Measurements from ENCODE around the gene CCDC34.

The CCDC34 gene

DNA sequence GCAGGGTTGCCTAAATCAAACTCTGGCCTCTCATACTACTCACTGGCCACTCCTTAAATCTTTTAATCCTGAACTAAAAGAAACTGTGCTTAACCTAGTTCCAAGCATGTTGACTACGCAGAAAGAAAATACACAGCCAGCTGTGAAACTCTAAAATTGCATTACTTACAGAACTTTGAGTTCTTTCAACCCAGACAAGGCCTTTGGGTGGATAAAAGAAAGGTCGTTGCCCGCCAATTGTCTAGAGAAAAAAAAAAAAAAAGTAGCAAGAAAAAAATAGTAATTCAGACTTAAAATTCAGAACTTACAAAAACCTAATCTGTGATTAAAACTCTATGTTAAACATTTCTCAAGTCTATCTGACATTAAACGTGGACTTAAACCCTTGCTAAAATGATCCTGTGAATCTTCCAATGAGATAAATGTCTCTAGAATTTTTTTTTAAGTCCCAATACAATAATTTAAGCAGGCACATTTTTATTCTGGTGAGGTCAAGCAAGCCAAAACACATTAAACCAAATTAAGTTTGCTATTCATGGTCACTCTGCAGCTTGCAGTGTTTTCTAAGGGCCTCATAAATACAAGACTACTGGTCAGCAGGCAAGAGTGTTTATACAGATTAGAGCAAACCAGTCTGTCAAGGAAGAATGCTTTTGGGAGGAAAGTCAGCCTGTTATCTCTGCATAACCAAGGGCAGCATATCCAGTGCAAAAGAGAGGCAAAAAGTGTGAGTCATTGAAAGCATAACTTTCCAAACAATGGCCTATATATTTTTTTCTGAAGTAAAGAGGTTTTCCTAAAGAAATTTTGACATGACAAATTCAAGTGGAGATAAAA lies 29.5 kb upstream of the CCDC34 start:
- peak; percentile 20 for DNase-seq (ENCODE audit: low read depth)

DNA sequence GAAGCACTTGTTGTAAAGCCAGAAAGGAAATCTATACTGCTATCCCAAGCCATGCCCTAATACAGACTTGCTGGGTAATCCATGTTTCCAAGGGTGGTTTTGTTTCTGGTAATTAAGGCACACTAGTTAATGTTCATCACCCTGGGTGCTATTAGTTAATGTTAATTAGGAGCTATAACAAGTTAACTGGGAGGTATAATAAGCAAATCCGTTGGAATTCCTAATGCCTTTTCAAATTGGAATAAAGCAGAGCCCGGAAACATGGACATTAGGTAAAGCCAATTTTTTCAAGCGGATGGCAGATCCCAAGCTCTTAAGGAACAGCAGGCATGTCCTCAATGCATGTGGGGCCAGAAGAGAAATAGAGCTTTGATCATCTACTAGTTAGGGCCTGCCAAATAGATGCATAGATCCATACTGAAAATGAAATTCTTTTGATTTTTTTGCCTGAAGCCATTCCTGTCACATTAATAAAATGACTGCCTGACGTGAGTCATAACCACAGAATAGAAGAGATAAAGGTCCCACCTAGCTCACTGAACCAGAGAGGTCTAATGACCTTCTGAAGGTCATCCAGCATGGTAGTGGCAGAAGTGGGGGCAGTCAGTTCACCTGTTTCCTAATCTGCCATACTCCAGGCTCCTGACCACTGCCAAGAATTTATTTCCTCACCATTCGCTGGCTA lies 28.5 kb upstream of the CCDC34 start:
- DNase-seq (ENCODE audit: low read depth) = no peak

DNA sequence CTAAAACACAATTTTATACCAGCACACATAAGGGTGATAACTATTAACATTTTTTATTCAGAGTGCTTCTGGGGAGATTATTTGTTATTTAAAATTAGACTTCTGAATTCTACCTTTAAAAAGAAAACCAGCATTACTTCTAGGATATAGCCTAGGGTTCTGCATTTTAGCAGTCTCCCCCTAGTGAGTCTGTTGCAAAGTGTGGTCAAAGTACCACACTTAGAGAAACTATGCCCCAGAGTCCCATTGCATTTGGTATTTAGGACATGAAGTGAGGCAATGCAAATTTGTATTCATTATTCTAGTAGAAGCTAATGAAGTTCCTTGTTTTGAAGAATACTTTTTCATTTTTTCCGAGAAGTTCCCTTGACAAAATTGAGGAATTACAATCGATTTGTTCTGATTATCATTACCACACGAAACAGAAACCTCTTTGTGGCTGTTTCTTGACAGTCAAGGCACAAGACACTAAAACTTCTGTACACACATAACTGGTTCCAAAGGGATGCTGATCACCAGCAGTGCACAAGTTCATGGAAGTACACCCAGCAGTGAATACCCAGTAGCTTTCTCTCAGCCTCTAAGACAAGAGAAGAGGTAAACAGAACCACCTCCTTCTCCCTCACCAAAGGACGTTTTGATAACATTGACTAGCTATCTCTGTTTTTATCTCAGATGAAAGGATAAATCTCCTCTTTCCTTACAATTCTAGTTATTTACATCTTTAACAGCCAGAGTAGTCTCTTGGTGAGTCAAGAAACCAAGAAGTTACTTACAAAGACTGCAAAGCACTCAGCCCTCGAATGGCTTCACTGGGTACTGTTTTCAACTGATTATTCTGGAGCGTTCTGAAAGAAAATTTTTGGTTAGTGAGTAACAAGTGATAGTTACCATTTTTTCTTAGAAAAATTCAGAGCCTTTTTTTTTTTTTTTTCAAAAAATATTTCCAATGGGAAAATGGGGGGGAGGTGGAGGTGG lies 27.6 kb upstream of the CCDC34 start:
- no peak for DNase-seq (ENCODE audit: low read depth)

DNA sequence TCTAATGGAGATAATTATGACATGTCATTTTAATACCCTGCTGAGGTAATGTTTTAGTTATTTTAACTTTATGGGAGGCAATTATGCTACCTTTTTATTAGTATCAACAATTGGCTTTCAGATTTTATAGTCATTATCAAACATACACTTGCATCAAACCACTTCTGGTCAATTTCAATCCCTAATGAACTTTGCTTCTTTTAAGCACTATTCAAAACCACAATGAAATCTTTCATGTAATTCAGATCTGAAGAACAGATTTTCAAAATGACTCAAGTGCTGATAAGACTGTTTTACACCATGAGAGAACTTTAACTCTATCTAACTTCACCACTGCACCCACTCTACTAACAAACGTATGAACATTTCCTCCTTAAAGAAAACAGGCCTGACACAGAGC lies 25.9 kb upstream of the CCDC34 start:
- DNase-seq (ENCODE audit: low read depth) = no peak

DNA sequence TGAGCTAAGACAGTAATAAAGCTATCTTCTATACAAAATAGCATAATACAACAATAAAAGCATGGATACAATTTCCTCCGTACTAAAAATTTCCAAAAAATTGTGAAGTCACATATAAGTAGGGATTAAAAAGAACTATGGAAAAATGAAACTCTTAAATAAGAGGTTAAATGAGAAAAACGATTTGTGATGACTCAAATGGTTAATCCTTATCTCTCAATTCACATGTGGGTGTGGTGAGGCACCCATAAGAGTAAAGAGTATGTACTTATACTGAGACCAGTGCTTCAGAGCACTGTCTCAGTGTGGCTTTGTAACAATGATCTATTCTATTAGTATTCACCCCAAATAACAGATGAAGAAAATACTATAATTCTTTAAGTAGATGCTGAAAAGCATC lies 25.0 kb upstream of the CCDC34 start:
- no peak for DNase-seq (ENCODE audit: low read depth)

DNA sequence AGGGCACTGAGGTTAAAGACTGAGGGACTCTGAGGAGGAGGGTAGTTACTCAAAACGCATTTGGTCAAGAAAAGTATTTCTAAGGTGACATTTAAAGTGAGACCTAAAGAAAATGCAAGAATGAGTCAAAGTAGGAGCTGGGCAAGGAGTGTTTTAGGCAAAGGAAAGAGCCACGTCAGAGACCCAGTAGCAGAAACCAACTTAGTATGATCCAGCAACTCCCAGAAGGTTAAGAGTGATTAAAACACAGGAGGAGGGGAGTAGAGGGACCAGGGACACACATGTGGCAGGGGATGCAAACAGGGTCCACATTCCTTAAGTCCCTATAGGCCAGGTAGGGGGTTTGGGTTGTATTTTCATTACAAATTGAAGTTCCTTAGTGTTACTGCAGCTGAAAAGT lies 24.3 kb upstream of the CCDC34 start:
- DNase-seq (ENCODE audit: low read depth) = no peak

DNA sequence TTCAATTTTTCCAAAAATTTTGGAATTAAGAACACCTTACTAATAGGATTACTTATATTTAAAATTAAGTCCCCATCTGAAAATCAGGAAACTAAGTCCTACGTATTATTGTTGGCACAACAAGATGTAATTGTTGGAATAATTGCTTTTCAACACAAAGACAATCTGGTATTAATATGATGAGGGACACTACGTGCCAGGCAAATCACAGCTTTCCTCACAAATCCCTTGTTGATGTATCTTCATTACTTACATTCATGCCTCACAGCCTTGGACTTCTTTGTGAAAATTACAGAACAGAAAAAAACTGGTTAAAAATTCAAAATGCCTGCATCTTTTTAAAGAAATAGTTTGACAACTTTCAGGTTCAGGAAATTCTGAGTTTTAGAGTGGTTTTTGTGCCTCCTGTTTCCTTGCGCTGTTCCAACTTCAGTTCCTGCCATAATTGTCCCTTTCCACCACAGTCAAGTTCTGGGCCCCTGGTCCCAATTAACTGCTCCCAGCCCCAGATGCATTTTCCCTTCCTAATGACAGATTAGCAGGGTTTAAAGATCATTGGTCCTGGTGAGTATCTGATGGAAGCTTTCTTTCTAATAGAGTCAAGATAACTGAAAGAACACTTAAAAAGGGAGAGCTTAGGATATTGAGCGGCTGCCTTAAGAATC lies 23.3 kb upstream of the CCDC34 start:
- DNase-seq (ENCODE audit: low read depth) = no peak

DNA sequence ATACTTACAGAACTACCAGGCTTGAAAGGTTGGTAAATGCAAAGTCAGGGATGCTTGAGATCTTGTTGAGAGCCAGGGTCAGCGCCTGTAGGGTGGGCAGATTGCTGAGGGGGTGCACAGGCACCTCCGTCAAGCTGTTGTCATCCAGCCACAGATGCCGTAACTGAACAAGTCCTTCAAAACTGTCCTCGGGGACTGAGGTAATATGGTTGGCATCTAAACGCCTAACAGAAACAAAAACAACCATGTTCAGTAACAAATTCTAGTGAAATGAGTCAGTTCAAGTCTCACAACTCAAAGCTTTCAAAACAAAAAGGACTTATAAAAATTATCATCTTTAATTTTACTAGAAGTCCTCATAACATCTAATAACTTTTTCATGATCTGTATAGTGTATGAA lies 22.2 kb upstream of the CCDC34 start:
- DNase-seq (ENCODE audit: low read depth) = peak; percentile 42

DNA sequence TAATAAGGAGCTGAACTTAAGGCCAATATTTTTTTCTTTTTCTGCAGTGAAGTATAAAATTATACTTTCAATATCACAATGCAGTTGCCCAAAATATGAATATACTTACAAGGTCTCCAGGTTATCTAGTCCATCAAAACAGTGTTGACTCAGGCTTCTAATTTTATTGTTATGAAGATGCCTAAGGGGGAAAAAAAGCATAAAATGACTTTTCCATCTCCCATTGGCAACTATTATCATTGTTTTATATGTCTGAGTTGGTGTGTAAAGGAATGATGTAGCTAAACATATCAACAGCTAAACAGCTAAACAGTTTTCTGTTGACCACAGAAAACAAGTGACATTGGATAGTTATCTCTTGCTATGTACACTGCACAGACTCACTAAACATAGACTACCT lies 21.2 kb upstream of the CCDC34 start:
- DNase-seq (ENCODE audit: low read depth) = no peak

DNA sequence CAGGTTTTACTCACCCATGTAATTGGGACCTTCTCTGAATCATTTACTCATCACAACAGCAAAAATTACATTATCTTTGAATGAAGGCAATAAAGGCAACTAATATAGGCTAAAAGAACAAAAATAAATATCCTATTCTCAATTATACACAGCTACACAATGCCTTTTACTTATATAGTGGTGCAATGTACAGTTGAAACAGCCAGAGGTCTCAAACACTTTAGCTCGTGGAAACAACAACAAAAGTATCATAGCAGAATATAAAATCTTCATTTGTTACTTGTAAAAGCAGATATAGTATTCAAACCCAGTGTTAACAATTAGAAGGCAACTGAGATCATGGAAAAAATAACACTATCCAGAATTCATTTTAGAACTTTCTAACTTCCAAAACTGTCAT lies 20.6 kb upstream of the CCDC34 start:
- no peak for DNase-seq (ENCODE audit: low read depth)

DNA sequence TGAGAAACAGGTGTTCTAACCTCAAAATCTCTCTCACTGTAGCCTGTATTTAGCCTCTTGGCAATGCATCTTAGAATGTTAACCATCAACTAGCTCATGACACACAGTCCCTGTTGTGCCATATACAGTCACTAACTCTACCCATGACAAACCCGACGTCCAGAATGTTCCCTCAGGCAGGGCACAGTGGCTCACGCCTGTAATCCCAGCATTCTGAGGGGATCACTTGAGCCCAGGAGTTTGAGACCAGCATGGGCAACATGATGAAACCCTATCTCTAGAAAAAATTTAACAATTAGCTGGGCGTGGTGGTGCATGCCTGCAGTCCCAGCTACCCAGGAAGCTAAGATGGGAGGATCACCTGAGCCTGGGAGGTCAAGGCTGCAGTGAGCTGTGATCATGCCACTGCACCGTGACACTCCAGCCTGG lies 18.2 kb upstream of the CCDC34 start:
- no peak for DNase-seq (ENCODE audit: low read depth)

DNA sequence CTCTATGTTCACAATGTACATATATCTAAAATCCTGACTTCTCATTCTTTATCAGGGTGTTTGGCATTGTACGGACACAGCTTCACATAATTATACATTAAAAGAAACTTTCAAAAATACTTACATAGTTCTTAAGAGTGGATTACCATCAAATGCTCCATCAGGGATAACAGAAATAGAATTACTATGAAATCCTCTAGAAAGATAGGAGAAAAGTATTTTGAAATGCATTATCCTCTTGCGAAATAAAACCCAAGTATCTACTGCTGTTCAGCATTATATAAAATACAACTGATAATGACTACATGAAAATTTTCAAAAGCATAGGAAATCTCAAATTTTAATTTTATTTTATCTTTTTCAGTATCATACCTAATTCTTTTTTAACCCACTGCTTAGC lies 17.8 kb upstream of the CCDC34 start:
- DNase-seq (ENCODE audit: low read depth) = no peak

DNA sequence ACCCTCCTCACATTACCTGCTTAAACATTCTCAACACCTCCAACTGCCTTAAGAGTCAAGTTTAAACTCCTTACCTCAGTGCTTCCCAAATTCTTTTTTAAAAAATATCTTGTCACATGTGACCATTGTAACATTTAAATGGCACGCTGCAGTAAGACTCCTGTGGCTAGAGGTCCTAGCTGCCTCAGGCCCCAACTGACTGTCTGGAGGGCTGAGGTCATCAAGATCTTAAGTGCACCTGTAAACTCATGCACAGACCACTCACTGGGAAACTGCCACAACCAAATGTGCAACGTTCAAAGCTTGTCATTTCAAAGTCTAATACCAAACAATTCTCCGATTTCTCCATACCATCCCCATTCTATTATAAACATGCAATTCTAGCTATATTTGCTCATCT lies 16.4 kb upstream of the CCDC34 start:
- DNase-seq (ENCODE audit: low read depth) = no peak

DNA sequence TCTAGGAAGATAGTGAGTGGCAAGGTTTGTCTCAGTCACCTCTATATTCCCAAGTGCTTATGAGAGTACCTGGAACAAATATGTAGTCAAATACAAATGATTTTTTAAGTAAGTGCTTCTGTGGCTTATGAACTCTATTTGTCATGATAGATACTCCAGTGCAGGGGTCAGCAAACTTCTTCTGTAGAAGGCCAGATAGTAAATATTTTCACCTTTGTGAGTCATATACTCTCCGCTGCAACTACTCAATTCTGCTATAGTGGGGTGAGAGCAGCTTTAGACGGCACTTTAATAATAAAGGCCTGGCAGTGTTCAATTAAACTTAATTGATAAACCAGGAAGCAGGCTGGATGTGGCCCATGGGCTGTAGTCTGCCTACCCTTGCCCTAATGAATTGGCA lies 12.4 kb upstream of the CCDC34 start:
- DNase-seq (ENCODE audit: low read depth) = no peak

DNA sequence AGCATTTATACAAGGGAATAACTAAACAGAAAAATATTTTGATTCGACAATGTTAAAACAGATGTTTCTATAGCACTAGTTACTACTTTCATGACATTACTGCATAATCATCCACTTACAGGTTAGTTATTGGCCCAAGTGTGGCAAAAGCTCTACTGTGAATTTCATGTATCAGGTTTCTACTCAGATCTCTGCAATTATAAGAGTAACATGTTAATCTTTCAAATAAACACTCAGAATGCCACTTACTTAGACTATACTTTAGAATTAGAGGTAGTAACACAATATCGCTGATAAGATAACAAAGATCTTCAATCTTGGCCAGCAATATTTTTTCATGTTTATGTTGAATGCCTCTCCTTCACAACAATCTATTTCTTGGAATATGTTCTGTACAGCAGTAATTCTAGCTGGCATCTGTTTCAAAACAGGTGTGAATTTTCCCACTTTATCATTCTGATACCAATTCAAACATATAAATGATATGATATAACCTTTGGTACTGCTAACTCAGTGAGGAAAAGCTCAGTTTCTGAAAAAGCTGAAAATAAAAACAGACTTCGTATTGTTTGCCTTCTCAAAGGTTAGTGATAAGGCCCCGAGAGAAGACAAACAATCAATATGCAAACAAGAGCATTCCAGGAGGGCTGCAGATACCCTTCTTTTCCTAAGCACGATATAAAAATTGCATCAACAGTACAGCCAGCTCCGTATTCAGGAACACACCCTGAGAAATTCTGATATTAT lies 11.0 kb upstream of the CCDC34 start:
- no peak for DNase-seq (ENCODE audit: low read depth)

DNA sequence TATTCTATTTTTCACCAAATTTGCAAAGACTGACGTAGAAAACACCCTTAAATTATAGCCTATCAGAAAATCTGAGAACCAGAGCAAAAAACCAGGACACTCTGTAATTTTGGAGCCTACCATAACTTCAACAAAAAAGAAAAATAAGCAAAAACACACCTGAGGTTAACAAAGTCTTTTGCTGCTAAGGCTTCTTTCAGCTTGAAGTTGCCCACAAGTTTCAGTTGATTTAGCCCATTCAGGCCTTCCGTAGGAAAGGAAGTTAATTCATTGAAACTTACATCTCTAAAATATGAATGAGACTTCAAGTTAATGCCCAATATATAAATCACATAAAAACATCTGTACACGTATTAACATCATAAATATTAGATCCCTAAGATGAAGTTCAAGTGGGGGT lies 10.4 kb upstream of the CCDC34 start:
- no peak for DNase-seq (ENCODE audit: low read depth)

DNA sequence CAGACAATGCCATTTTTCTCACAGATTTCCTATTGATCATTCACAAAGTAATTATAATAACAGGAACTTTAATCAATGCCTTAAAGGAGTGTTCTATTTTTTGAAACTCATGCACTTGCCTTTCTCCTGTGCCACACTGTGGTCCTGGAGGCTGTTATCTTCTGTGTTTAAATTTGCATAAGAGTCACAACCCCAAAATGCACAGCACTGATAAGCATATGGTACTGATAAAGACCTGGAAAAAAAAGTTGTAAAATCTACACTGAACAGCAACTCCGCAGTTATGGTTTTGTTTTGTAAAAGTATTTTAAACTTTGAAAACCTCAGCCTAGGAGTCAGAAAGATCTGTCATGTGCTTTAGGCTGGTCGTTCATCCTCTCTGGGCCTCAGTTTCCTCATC lies 9.1 kb upstream of the CCDC34 start:
- no peak for DNase-seq (ENCODE audit: low read depth)

DNA sequence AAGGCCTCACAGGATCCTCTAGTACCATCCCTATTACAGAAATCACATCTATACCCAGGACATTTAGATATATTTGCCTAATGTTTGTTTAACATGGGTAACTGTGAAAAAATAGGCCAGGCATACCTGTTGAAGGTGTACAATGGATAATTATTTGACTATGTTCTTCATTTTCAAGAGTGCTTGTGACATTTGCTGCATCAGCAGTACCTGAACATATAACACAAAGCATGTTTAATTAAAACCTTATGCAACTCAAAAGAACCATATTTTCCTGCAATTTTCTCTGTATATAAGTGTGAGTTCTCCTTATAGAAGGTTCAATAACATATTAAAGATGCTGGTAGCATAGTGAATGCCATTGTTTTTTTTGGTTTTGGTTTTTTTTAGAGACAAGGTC lies 8.5 kb upstream of the CCDC34 start:
- DNase-seq (ENCODE audit: low read depth) = no peak

DNA sequence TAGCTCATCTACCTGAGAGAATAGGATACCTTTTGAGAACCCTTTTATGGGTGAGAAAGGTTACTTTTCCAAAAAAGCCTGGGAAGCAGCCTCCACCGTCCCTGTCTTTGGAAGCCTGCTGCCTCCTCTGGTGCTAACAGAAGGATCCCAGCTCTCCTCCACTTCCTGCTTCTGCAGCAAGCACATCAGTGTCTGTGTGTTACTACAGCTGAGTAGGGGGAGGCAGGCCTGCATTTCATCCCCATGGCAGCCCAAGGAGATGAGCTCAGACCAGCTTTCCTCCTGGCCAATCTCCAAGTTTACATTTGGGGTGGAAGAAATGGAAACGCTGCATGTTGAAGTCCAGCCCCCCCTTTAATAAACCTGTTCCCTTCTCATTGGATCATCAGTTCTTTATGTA lies 7.4 kb upstream of the CCDC34 start:
- no peak for DNase-seq (ENCODE audit: low read depth)

DNA sequence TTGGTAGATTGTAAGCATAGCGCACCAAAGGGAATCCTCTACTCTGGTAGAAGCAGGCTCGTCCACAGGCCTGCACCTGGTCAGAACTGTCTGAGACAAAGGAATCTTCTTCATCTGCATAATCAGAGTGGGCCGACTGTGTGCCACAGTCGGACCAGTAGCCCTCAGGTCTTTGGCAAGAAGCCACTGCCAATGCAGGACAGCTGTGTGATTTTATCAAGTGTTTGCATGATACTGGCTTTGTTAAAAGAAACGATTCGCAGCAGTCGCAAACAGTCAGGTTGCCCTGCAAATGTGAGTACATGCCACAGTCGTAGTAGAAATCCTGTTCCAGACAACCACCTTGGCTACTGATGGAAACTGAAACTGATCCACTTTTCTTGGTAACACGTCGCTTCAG lies 4.9 kb upstream of the CCDC34 start:
- no peak for DNase-seq (ENCODE audit: low read depth)

DNA sequence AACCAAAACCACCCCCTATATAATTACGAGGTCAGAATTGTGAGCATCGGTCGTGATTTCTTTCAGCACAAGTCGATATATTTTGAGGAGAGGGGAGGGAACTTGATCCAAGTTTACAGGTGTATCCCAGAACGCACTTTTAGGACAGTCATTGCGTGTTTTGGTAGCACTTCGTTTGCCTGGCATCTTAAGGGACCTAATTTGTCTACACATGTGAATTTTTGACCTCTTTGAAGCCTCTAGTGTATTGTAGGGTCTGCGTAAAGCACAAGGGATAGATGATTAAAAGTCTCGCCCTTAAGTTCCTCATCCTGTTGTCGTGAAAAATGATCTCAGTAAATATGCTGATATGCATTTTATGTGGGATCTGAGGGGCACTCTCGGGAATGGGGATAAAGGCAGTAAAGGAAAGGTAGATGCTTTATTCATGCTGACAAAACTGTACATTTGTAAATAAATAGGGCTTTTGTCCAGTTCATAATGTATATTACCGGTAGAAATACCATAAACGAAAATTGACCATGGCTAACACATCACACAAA lies 632 bp upstream of the CCDC34 start:
- DNase-seq (ENCODE audit: low read depth) = no peak
